ENCODE results near the gene SEMA3E.

Gene SEMA3E

DNA sequence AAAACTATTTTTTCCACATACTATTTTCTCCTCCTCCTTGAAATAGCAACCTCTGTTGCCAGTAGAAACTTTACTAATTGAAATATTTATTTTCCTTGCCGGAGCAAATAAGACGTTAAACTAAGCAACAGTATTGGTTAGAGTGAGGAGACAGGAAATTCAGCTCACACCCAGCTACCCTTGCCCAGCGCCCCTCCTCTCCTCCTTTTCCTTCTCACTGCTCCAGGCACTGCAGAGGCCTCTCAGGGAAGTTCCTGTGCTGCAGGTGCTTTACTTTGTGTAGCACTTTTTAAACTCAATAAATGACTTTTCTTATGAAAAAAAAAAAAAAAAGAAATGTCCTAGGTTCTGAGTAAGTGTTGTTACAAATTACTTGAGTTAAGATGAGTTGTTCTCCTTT, 134.0 kb downstream of the SEMA3E start:
- Histone ChIP-seq H3K4me2 (ENCODE audit: low read depth, low read length, poor library complexity, severe bottlenecking) (no peak overlapping the region), H3K9me3 (ENCODE audit: insufficient read depth, low read length) (no peaks in the 10 kb centered on the region), H3K9ac (ENCODE audit: low read length) (no peak overlapping the region), H3K36me3 (ENCODE audit: low read length) (no peaks in the 10 kb centered on the region), H2AFZ (ENCODE audit: low read depth, low read length, severe bottlenecking) (no peak overlapping the region), H3K9me2 (replicated peaks; ENCODE audit: insufficient read depth, low read length) (no peaks in the 10 kb centered on the region), H3F3A (ENCODE audit: insufficient read depth) (no peaks in the 10 kb centered on the region), H3K79me2 (ENCODE audit: insufficient read depth, low read length) (no peaks in the 10 kb centered on the region), H3K27me3 (ENCODE audit: low read length) (no peaks in the 10 kb centered on the region), H3K4me3 (ENCODE audit: insufficient read depth, low read length, poor library complexity, severe bottlenecking) (no peak overlapping the region), H4K20me1 (ENCODE audit: low read depth, low read length) (no peaks in the 10 kb centered on the region), H3K27ac (ENCODE audit: low read depth, low read length) (no peak overlapping the region)
- TF ChIP-seq EZH2phosphoT487 (conservative IDR thresholded peaks at IDR 0.05; ENCODE audit: low read length), result no peak

DNA sequence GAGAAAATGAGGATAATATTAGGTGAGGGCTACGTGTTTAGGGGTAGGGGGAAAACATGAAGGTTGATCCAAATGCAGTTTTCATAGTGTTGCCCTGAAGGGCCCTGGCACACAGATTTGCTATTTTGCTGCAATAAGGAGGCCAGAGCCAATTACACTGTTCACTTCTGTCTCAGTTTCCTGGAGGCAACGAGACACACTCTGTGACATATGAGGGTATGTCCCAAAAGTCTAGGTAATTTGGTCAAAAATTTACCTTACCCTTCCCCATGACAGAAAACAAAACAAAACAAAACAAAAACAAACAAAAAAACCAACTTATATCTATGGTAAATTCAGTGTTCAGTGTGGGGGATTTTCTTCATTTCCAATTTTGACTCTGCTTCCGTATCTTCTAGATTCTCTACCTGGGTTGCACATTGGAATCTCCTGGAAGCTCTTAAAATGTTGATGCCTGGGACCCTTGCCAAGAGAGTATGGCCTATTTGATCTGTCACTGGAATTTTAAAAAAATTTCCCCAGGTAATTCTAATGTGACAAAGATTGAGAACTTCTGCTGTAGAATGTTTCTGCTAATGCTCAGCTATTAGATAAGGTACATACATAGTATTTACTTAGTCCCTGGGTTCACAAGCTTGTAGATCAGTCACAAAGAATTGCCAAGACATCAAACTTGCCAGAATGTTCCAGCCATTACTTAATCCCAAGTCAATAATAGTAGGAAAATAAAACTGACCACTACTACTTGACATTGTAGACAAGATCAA, 139.5 kb downstream of the SEMA3E start:
- Histone ChIP-seq H3K4me2 (ENCODE audit: low read depth, low read length, poor library complexity, severe bottlenecking) (no peak overlapping the region), H3K4me3 (ENCODE audit: insufficient read depth, low read length, poor library complexity, severe bottlenecking) (no peak overlapping the region), H3F3A (ENCODE audit: insufficient read depth) (no peaks in the 10 kb centered on the region), H3K9me2 (replicated peaks; ENCODE audit: insufficient read depth, low read length) (no peaks in the 10 kb centered on the region), H3K36me3 (ENCODE audit: low read length) (no peaks in the 10 kb centered on the region), H3K27me3 (ENCODE audit: low read length) (no peaks in the 10 kb centered on the region), H3K79me2 (ENCODE audit: insufficient read depth, low read length) (no peaks in the 10 kb centered on the region), H2AFZ (ENCODE audit: low read depth, low read length, severe bottlenecking) (no peak overlapping the region), H3K9me3 (ENCODE audit: insufficient read depth, low read length) (no peaks in the 10 kb centered on the region), H3K27ac (ENCODE audit: low read depth, low read length) (no peak overlapping the region), H3K9ac (ENCODE audit: low read length) (no peak overlapping the region), H4K20me1 (ENCODE audit: low read depth, low read length) (no peaks in the 10 kb centered on the region)
- TF ChIP-seq, protein P1, sequence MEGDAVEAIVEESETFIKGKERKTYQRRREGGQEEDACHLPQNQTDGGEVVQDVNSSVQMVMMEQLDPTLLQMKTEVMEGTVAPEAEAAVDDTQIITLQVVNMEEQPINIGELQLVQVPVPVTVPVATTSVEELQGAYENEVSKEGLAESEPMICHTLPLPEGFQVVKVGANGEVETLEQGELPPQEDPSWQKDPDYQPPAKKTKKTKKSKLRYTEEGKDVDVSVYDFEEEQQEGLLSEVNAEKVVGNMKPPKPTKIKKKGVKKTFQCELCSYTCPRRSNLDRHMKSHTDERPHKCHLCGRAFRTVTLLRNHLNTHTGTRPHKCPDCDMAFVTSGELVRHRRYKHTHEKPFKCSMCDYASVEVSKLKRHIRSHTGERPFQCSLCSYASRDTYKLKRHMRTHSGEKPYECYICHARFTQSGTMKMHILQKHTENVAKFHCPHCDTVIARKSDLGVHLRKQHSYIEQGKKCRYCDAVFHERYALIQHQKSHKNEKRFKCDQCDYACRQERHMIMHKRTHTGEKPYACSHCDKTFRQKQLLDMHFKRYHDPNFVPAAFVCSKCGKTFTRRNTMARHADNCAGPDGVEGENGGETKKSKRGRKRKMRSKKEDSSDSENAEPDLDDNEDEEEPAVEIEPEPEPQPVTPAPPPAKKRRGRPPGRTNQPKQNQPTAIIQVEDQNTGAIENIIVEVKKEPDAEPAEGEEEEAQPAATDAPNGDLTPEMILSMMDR (IDR thresholded peaks at IDR 0.05; ENCODE audit: insufficient read depth, low read length, poor library complexity, severe bottlenecking), result no peak
- no peak for TF ChIP-seq EZH2phosphoT487 (conservative IDR thresholded peaks at IDR 0.05; ENCODE audit: low read length)

DNA sequence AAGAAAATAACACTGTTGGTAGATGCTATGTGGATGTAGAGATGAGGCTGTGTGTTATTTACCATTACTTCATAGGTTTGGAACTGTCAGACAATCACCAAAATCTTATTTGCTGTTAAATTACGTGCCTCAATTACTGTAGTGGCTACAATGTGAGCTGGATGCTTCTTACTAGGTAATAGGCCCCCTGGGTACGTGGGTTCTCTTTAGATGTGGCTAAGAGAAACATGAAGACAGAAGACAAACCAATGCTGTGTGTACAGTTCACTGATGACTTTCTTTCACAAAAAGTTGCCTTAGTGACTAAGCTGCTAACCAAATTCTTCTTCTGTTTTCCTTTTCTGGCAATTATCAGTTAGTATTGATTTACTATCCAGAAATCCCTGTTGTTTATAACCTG, 144.6 kb downstream of the SEMA3E start:
- Histone ChIP-seq H3K9ac (ENCODE audit: low read length) (no peak overlapping the region), H3K27me3 (ENCODE audit: low read length) (no peaks in the 10 kb centered on the region), H3K9me2 (replicated peaks; ENCODE audit: insufficient read depth, low read length) (no peaks in the 10 kb centered on the region), H3K27ac (ENCODE audit: low read depth, low read length) (no peak overlapping the region), H2AFZ (ENCODE audit: low read depth, low read length, severe bottlenecking) (no peak overlapping the region), H3F3A (ENCODE audit: insufficient read depth) (no peaks in the 10 kb centered on the region), H3K36me3 (ENCODE audit: low read length) (no peaks in the 10 kb centered on the region), H3K79me2 (ENCODE audit: insufficient read depth, low read length) (no peaks in the 10 kb centered on the region), H3K4me2 (ENCODE audit: low read depth, low read length, poor library complexity, severe bottlenecking) (no peak overlapping the region), H3K9me3 (ENCODE audit: insufficient read depth, low read length) (no peaks in the 10 kb centered on the region), H4K20me1 (ENCODE audit: low read depth, low read length) (no peaks in the 10 kb centered on the region), H3K4me3 (ENCODE audit: insufficient read depth, low read length, poor library complexity, severe bottlenecking) (no peak overlapping the region)
- TF ChIP-seq, protein P1 (IDR thresholded peaks at IDR 0.05; ENCODE audit: insufficient read depth, low read length, poor library complexity, severe bottlenecking), result no peak
- no peak for TF ChIP-seq EZH2phosphoT487 (conservative IDR thresholded peaks at IDR 0.05; ENCODE audit: low read length)

DNA sequence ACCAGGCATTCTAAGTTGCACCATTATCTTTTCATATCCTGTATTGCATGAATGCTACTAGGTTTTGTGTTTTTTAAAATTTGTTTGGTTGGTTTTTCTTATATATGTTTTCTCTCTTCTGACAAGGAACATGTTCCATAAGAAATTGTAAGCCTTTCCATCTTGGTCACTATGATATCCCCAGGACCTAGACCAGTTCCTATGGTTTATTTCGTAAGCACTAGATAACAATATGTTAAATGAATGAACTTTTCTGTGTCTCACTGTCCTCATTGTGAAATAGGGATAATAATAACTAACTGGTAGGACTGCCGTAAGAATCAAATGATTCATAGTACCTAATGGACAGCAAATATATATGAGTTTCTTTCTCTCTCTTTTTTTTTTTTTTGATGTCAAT, 146.3 kb downstream of the SEMA3E start:
- Histone ChIP-seq H3K9ac (ENCODE audit: low read length) (no peak overlapping the region), H3K27me3 (ENCODE audit: low read length) (no peaks in the 10 kb centered on the region), H3K4me2 (ENCODE audit: low read depth, low read length, poor library complexity, severe bottlenecking) (no peak overlapping the region), H2AFZ (ENCODE audit: low read depth, low read length, severe bottlenecking) (no peak overlapping the region), H4K20me1 (ENCODE audit: low read depth, low read length) (no peaks in the 10 kb centered on the region), H3K27ac (ENCODE audit: low read depth, low read length) (no peak overlapping the region), H3K79me2 (ENCODE audit: insufficient read depth, low read length) (no peaks in the 10 kb centered on the region), H3K9me3 (ENCODE audit: insufficient read depth, low read length) (no peaks in the 10 kb centered on the region), H3K9me2 (replicated peaks; ENCODE audit: insufficient read depth, low read length) (no peaks in the 10 kb centered on the region), H3K4me3 (ENCODE audit: insufficient read depth, low read length, poor library complexity, severe bottlenecking) (no peak overlapping the region), H3F3A (ENCODE audit: insufficient read depth) (no peaks in the 10 kb centered on the region), H3K36me3 (ENCODE audit: low read length) (no peaks in the 10 kb centered on the region)
- TF ChIP-seq EZH2phosphoT487 (conservative IDR thresholded peaks at IDR 0.05; ENCODE audit: low read length), result no peak
- TF ChIP-seq, protein P1 (IDR thresholded peaks at IDR 0.05; ENCODE audit: insufficient read depth, low read length, poor library complexity, severe bottlenecking), result no peak
